Neural cell (in vitro differentiated cells): ENCODE results near the gene EMILIN3. TPM values are rescaled to one million over a fixed set of nuclear protein-coding genes. Genes with fewer than 3 reads are reported as not detected.
A peak's percentile ranks its signal among the peaks of the same experiment; 100 is the strongest.

ENCODE experiments used
- H2AFZ ChIP-seq: fragments of 200-600, 300-800 bp; sonication (generic), shearing (Covaris generic); 2 replicates; pipeline ENCODE4 v1.6.0; 2014; ENCODE audit warnings: low read depth, mild to moderate bottlenecking, antibody characterized with exemption, low read length, moderate library complexity
- H3F3A ChIP-seq: fragments of 200-600 bp; shearing (Covaris generic); 2 replicates; pipeline ENCODE4 v1.6.1; 2016; ENCODE audit warnings: mild to moderate bottlenecking, moderate library complexity, mixed read lengths, antibody characterized with exemption, low read length; ENCODE audit not compliant: insufficient read depth, poor library complexity, severe bottlenecking
- H3K27ac ChIP-seq: fragments of 200-600, 300-800 bp; sonication (generic), shearing (Covaris generic); 2 replicates; pipeline ENCODE4 v1.5.1; 2014; ENCODE audit warnings: mild to moderate bottlenecking, low read length, moderate library complexity
- H3K27me3 ChIP-seq: fragments of 300-800, 200-600 bp; sonication (generic), shearing (Covaris generic); 2 replicates; pipeline ENCODE4 v1.6.0; 2014; ENCODE audit warnings: mild to moderate bottlenecking, low read depth, low read length, moderate library complexity; ENCODE audit not compliant: insufficient read depth
- H3K36me3 ChIP-seq: fragments of 300-800, 200-600 bp; sonication (generic), shearing (Covaris generic); 2 replicates; pipeline ENCODE4 v1.5.1; 2014; ENCODE audit warnings: mild to moderate bottlenecking, antibody characterized with exemption, low read length, moderate library complexity; ENCODE audit not compliant: insufficient read depth
- H3K4me2 ChIP-seq: fragments of 300-800, 200-600 bp; sonication (generic), shearing (Covaris generic); 2 replicates; pipeline ENCODE4 v1.6.0; 2014; ENCODE audit warnings: mild to moderate bottlenecking, low read length
- H3K4me3 ChIP-seq: fragments of 300-800, 200-600 bp; sonication (generic), shearing (Covaris generic); 2 replicates; pipeline ENCODE4 v1.5.1; 2014; ENCODE audit warnings: mild to moderate bottlenecking, low read length, moderate library complexity
- H3K79me2 ChIP-seq: fragments of 200-600 bp; shearing (Covaris generic); replicated peaks from 2 replicates; pipeline ENCODE4 v1.6.0; 2014; ENCODE audit warnings: mild to moderate bottlenecking, low read length, moderate library complexity; ENCODE audit not compliant: insufficient read depth
- H3K9ac ChIP-seq: fragments of 300-800, 200-600 bp; sonication (generic), shearing (Covaris generic); 2 replicates; pipeline ENCODE4 v1.6.1; 2016; ENCODE audit warnings: mild to moderate bottlenecking, low read length, mixed read lengths
- H3K9me2 ChIP-seq: fragments of 200-600 bp; shearing (Covaris generic); 2 replicates; pipeline ENCODE4 v1.6.1; 2016; ENCODE audit warnings: mild to moderate bottlenecking, low read length, mixed read lengths; ENCODE audit not compliant: insufficient read depth
- H3K9me3 ChIP-seq: fragments of 200-600, 300-800 bp; sonication (generic), shearing (Covaris generic); 2 replicates; pipeline ENCODE4 v1.6.1; 2016; ENCODE audit warnings: mild to moderate bottlenecking, mixed run types, low read length, moderate library complexity, mixed read lengths
- H4K20me1 ChIP-seq: fragments of 200-600 bp; shearing (Covaris generic); 2 replicates; pipeline ENCODE4 v1.6.1; 2016; ENCODE audit warnings: mild to moderate bottlenecking, mixed run types; ENCODE audit not compliant: insufficient read depth
- CTCF ChIP-seq: fragments of 450-650 bp; IDR thresholded peaks from 2 replicates; pipeline ENCODE4 v1.5.1; 2014; ENCODE audit warnings: antibody characterized with exemption, mild to moderate bottlenecking, moderate library complexity; ENCODE audit not compliant: poor library complexity, severe bottlenecking
- EP300 ChIP-seq: fragments of 450-650 bp; conservative IDR thresholded peaks from 2 replicates; pipeline ENCODE4 v1.6.1; 2014; ENCODE audit warnings: antibody characterized with exemption, mild to moderate bottlenecking, moderate library complexity; ENCODE audit not compliant: poor library complexity, severe bottlenecking
- EZH2 ChIP-seq: fragments of 200-600, 300-800 bp; shearing (Covaris generic), sonication (generic); IDR thresholded peaks from 2 replicates; pipeline ENCODE4 v1.6.1; 2014; ENCODE audit warnings: antibody characterized with exemption, low read length, borderline replicate concordance, mild to moderate bottlenecking; ENCODE audit not compliant: insufficient read depth, poor library complexity, severe bottlenecking
- MXI1 ChIP-seq: fragments of 450-650 bp; conservative IDR thresholded peaks from 2 replicates; pipeline ENCODE4 v1.6.1; 2014; ENCODE audit warnings: antibody characterized with exemption, mild to moderate bottlenecking; ENCODE audit not compliant: poor library complexity, severe bottlenecking
- POLR2AphosphoS5 ChIP-seq: IDR thresholded peaks from 2 replicates; pipeline ENCODE4 v1.6.1; 2012
- RAD21 ChIP-seq: fragments of 450-650 bp; conservative IDR thresholded peaks from 2 replicates; pipeline ENCODE4 v1.6.1; 2014; ENCODE audit warnings: antibody characterized with exemption, mild to moderate bottlenecking, moderate library complexity
- REST ChIP-seq: IDR thresholded peaks from 2 replicates; pipeline ENCODE4 v1.6.1; 2012; ENCODE audit warnings: borderline replicate concordance
- SMC3 ChIP-seq: fragments of 450-650 bp; conservative IDR thresholded peaks from 2 replicates; pipeline ENCODE4 v1.6.1; 2014; ENCODE audit warnings: antibody characterized with exemption, mild to moderate bottlenecking, moderate library complexity; ENCODE audit not compliant: poor library complexity
- TAF1 ChIP-seq: IDR thresholded peaks from 2 replicates; pipeline ENCODE4 v1.6.1; 2012; ENCODE audit warnings: low read depth
- polyA minus RNA-seq: library from RNA; depleted of rRNA, polyadenylated mRNA; stranded (reverse); fragments of >200 nt; gene quantifications from 2 replicates; pipeline ENCODE4 v1.2.3, GENCODE V29; 2014
- polyA plus RNA-seq: library from polyadenylated mRNA; depleted of rRNA; stranded (reverse); fragments of >200 nt; gene quantifications from 2 replicates; pipeline ENCODE4 v1.2.3, GENCODE V29; 2014

Gene EMILIN3
- polyA plus RNA-seq (0.30 and 0.86 TPM in 2 replicates), polyA minus RNA-seq (1.2 and 1.3 TPM in 2 replicates)

DNA sequence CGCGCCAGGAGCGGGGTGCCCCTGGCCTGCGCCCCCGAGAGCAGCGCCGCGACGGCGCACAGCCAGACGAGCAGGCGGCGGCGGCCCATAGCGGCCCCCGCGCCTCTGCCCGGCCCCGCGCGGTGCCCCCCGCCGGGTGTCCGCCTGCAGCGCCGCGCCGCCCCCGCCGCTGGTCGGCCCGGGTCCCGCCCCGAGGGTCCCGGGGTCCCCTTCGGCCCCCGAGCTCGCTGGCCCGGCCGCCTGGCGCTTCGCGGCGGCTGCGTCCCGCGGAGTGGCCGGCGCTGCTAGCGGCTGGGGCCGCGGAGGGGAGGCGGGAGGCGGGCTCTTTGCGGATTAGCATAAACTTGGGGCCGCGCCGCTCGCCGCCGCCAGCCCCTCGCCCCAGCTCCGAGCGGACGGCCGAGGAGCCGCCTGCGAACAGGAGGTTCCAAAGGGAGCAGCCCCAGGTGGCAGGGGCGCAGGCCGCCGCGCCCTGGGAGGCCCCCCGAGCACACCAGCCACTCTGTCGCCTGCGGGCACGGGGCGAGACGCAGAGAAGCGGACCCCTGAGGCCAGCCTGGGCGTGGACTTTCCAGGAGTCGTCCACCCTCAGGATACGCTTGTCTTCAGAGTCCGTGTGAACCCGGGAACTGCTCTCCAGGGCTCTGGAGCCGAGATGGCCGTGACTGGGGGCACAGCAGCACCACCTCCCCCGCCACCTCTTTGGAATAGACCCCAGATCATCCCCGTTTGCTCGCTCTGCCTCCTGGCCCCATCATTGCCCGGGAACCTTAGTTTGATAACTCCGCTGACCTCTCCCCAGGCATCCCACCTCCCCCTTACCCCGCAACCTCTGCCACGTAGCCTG is at the start of gene EMILIN3:
EMILIN3 (minus strand) TSS at position 273 of the 847 bp plus-strand sequence; CDS start at position 89, 184 bp downstream.
- Histone ChIP-seq H3K27ac (no peak within 1 kb of the TSS), H3K79me2 (no peaks in the 10 kb centered on the region)

More for the DNA sequence above, at the start of gene EMILIN3:
- Histone ChIP-seq H3K27me3 (peaks cover 34% of the 10 kb centered on the region), H3K9ac (peak within 1 kb of the TSS; percentile 23), H3K9me2 (no peaks in the 10 kb centered on the region), H3K36me3 (no peaks in the 10 kb centered on the region), H3K4me3 (peak within 1 kb of the TSS; percentile 55), H3K9me3 (no peaks in the 10 kb centered on the region), H2AFZ (no peak within 1 kb of the TSS), H4K20me1 (no peaks in the 10 kb centered on the region), H3K4me2 (no peak within 1 kb of the TSS), H3F3A (no peaks in the 10 kb centered on the region)
- TF ChIP-seq MXI1 (no peak), RAD21 (no peak), POLR2AphosphoS5 (no peak), REST (no peak), CTCF (no peak), TAF1 (no peak), EP300 (no peak), EZH2 (no peak), SMC3 (no peak)
